RPMI8226 (cell line): ENCODE data around the gene MSRB3.

Source experiments
- DNase-seq: peaks from one replicate; pipeline ENCODE4 v3.0.0-alpha.2; 2015

MSRB3 gene

GRCh38 chr12:65501093-65501621 is 222.7 kb downstream of the MSRB3 start:
- DNase-seq = no peak

GRCh38 chr12:65501935-65502334 is 223.5 kb downstream of the MSRB3 start:
- no peak for DNase-seq

GRCh38 chr12:65504417-65504816 is 225.9 kb downstream of the MSRB3 start:
- DNase-seq = no peak

GRCh38 chr12:65505386-65506121 is 227.1 kb downstream of the MSRB3 start:
- no peak for DNase-seq

GRCh38 chr12:65508276-65509035 is 230.0 kb downstream of the MSRB3 start:
- DNase-seq = no peak

GRCh38 chr12:65510007-65510406 is 231.5 kb downstream of the MSRB3 start:
- no peak for DNase-seq

- DNase-seq = no peak
These were observed 232.1 kb downstream of the MSRB3 start for GRCh38 chr12:65510584-65511050.

- no peak for DNase-seq
These were observed 232.8 kb downstream of the MSRB3 start for GRCh38 chr12:65511134-65511834.

- DNase-seq = no peak
These were observed 233.4 kb downstream of the MSRB3 start for GRCh38 chr12:65511912-65512311.
